Lower leg skin (tissue), 3 donors: Measurements from ENCODE around the gene AHR.

Experiments used
- POLR2A ChIP-seq, 2 donors: fragments of 450-650 bp; IDR thresholded peaks; one replicate each; pipeline ENCODE4 v1.6.1; 2016 to 2017; ENCODE audit warnings: antibody characterized with exemption in 2 of 2, mild to moderate bottlenecking in 1 of 2, moderate library complexity in 1 of 2
- TF ChIP-seq, protein P1 (sequence below), 3 donors: fragments of 450-650 bp; IDR thresholded peaks; one replicate each; pipeline ENCODE4 v1.5.1; 2016; ENCODE audit warnings: antibody characterized with exemption in 3 of 3, mild to moderate bottlenecking in 3 of 3, moderate library complexity in 2 of 3

GRCh38 chr7:17362439-17363105, 64.1 kb downstream of the AHR start:
- TF ChIP-seq, protein P1, sequence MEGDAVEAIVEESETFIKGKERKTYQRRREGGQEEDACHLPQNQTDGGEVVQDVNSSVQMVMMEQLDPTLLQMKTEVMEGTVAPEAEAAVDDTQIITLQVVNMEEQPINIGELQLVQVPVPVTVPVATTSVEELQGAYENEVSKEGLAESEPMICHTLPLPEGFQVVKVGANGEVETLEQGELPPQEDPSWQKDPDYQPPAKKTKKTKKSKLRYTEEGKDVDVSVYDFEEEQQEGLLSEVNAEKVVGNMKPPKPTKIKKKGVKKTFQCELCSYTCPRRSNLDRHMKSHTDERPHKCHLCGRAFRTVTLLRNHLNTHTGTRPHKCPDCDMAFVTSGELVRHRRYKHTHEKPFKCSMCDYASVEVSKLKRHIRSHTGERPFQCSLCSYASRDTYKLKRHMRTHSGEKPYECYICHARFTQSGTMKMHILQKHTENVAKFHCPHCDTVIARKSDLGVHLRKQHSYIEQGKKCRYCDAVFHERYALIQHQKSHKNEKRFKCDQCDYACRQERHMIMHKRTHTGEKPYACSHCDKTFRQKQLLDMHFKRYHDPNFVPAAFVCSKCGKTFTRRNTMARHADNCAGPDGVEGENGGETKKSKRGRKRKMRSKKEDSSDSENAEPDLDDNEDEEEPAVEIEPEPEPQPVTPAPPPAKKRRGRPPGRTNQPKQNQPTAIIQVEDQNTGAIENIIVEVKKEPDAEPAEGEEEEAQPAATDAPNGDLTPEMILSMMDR (IDR thresholded peaks at IDR 0.05) = no peak
- TF ChIP-seq POLR2A (IDR thresholded peaks at IDR 0.05) = no peak
